Keratinocyte (primary cell): ENCODE measurements around the gene MPZL2.

Experiments used
- EZH2 ChIP-seq: IDR thresholded peaks from one replicate; pipeline ENCODE4 v1.6.1; 2012; ENCODE audit warnings: inconsistent platforms, mild to moderate bottlenecking, low read length, moderate library complexity
- TF ChIP-seq, protein P1 (sequence below), 3 experiments: IDR thresholded peaks in 1 of 3; conservative IDR thresholded peaks in 1 of 3; optimal IDR thresholded peaks in 1 of 3; 2 replicates in 2 of 3; 3 replicates in 1 of 3; pipeline versions ENCODE3 to v1.5.1; 2011; ENCODE audit warnings: low read length in 3 of 3, mild to moderate bottlenecking in 3 of 3, moderate library complexity in 2 of 3, control low read depth in 1 of 3, inconsistent platforms in 1 of 3; ENCODE audit not compliant: insufficient read depth in 2 of 3; ENCODE audit errors: extremely low read depth in 1 of 3

DNA sequence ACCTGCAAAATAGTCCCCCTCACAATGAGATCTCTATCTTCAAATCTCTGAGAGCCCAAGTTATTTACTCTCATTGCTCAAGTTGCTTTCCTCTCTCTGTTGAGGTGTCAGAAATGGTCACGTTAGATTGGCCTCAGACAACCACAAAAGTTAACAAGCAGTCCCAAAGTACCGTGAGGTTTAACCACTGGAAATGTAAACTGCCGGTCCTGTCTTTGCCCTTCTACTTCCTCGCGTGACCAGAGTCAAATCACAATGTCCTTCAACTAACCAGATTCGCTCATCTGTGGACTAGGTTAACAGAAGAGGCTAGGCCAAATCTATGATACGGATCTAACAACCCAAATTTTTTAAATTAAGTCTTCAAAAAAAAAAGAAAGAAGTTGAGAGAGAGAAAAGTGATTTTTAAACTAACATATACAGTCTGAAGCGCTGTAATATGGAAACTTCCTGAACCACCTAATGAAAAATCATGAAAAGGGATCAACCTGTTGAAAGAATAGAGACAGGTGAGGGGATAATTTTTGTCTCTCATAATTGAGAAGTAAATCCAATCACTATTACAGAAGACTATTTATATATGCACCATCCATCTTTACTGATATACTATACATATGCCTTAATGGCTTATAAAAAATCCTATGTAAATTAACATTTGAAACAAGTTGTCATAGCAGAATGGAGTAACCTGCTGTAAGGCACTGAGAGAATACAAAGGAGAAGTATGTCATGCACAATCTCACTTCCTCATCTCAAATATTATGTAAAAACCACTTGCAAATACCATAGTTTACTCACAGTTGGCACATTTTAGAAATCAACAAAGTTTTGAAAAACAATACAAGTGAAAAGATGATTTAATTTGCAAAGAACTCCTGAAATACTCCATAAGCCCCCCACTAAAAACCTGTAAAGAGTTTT lies 36.0 kb downstream of the MPZL2 start:
- TF ChIP-seq, protein P1, sequence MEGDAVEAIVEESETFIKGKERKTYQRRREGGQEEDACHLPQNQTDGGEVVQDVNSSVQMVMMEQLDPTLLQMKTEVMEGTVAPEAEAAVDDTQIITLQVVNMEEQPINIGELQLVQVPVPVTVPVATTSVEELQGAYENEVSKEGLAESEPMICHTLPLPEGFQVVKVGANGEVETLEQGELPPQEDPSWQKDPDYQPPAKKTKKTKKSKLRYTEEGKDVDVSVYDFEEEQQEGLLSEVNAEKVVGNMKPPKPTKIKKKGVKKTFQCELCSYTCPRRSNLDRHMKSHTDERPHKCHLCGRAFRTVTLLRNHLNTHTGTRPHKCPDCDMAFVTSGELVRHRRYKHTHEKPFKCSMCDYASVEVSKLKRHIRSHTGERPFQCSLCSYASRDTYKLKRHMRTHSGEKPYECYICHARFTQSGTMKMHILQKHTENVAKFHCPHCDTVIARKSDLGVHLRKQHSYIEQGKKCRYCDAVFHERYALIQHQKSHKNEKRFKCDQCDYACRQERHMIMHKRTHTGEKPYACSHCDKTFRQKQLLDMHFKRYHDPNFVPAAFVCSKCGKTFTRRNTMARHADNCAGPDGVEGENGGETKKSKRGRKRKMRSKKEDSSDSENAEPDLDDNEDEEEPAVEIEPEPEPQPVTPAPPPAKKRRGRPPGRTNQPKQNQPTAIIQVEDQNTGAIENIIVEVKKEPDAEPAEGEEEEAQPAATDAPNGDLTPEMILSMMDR (optimal IDR thresholded peaks at IDR 0.05 in 1 of 3, IDR thresholded peaks at IDR 0.05 in 1 of 3, conservative IDR thresholded peaks at IDR 0.05 in 1 of 3; ENCODE audit: extremely low read depth in 1 of 3, insufficient read depth in 2 of 3, low read length in 3 of 3) = no peak
- TF ChIP-seq EZH2 = no peak
